Activated T-cell treated with anti-CD3 and anti-CD28 coated beads for 48 hours (primary cell): Measurements from ENCODE around the gene QRSL1.
"Not testable (repeated sequence)": the region's sequence is repeated elsewhere in the genome, so short reads cannot be mapped to it uniquely, and the experiment has no call there.

Experiments used
- DNase-seq: peaks from one replicate; pipeline ENCODE4 v3.0.0-alpha.2; 2020; ENCODE audit warnings: low read depth

The QRSL1 gene

GRCh38 chr6:106684011-106684410 lies 54.6 kb downstream of the QRSL1 start:
- no peak for DNase-seq

DNA sequence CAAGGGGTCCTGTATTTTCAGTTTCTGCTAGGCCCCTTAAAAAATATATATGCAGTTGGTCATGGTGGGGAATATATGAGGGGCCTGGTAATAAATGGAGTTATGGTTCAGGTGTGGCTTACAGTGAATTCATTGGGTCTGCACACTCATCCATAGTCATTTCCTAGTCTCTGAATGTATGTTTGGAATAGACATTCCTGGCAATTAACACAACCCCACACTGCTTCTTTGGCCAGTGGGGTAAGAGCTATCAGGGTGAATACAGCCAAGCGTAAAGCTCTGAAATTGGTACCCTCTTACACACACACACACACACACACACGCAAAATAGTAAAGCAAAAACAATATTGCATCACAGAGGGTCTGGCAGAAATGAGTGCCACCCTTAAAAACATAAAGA lies 56.5 kb downstream of the QRSL1 start:
- DNase-seq: no peak

DNA sequence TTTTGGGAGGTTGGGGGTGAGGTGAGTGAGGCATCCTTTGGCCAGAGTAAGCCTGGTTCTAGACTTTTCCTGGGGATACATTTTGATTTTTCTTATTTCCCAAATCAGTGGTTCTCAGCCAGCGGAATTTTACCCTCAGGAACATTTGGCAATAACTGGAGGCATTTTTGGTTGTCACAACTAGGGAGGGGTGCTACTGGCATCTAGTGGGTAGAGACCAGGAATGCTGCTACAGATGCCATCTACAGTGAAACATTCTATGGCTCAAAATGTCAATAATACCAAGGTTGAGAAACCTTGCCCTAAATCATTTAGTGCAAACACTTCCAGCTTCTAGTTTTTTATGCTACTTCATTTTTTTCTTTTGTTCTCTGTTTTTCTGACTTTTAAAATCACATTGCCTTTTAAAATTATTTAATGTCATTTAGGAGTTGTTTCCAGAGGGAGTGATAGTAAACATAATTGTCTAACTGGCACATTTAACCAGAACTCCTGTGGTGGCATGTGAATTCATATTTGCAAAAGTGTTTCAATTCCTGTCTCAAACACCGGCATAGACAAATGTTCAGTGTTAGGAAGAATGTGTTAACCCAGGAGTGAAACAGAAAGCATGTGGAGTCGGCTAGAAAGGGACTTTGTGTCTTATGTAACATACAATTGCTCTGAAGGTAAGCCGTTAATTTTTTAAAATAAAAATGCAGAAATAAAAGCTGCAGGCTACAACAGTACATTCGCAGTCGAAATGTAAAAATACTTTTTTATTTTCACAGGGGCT lies 59.0 kb downstream of the QRSL1 start:
- no peak for DNase-seq

GRCh38 chr6:106692112-106692818 lies 62.9 kb downstream of the QRSL1 start:
- no peak for DNase-seq

DNA sequence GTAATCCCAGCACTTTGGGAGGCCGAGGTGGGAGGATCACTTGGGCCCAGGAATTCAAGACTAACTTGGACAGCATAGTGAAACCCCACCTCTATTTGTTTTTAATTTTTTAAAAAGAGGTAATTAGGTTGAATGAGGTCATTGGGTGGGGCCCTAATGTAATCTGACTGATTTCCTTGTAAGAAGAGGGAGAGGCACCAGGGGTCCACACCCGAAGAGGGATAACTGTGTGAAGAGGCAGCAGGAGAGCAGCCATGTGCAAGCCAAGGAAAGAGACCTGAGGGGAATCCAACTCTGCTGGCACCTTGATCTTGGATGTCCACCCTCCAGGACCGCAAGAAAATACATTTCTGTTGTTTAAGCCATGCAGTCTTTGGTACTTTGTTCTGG lies 63.4 kb downstream of the QRSL1 start:
- DNase-seq: no peak

- DNase-seq: no peak
Observed at GRCh38 chr6:106693418-106693817, 64.0 kb downstream of the QRSL1 start.

GRCh38 chr6:106694343-106694742 lies 65.0 kb downstream of the QRSL1 start:
- DNase-seq: no peak

DNA sequence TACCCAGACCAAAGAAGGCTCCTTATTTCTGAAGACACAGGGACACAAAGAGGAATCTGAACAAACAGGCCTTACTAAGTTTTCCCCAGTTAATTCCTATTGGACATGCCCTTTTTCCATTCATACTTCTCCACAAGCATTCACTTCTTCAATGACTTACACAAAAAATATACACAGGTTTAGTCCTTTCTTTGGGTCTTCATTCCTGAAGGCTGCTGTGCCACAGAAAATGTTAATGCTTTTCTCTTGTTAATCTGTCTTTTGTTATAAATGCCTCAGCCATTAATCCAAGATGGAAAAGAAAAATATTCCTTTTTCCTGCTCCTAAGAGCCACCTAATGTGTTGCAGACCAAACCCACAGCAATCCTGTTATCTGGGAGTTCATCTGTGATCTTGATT lies 71.2 kb downstream of the QRSL1 start:
- DNase-seq: no peak

DNA sequence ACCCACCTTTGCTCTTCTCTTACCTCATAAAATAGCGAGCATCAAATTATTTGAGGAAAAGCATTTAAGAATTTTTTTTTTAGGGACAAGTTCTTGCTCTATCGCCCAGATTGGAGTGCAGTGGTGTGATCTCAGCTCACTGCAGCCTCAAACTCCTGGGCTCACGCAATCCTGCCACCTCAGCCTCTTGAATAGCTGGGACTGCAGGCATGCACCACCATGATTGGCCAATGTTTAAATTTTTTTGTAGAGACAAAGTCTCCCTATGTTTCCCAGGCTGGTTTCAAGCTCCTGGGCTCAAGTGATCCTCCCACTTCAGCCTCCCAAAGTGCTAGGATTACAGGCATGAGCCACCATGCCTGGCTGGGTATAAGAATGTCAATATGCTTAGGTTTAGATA lies 71.8 kb downstream of the QRSL1 start:
- not testable (repeated sequence) for DNase-seq

- no peak for DNase-seq
Observed at GRCh38 chr6:106702046-106702445, 72.7 kb downstream of the QRSL1 start.

DNA sequence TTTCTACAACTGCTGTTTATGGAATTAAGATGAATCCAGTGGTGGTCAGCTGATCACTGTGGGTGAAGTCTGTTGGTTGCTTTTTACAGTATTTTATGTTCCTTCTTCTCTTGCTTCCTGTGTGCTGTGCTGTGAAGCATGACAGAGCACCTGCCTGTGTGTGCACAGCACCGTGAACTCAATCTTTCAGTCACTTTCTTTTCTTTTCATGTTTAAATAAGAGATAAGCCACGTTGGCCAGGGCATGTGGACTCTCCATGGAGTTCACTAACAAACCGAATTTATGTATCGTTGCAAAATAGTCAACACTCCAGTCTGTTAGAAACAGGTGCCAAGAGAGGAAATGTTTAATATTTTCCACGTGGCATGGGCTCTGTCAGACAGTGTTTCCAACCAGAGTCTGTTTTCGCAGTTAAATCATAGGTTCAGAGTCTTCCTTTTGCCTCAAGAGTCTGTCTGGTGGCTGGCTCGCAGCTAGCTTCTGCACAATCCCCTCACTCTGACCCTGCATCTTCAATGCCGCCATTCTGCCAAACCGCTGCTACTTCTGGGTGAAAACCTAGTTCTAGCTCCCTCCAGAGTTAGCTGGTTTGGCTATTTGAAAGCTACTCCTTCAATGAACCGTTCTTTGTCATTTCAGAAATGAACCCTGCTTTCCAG lies 73.2 kb downstream of the QRSL1 start:
- no peak for DNase-seq

GRCh38 chr6:106704327-106704726 lies 74.9 kb downstream of the QRSL1 start:
- DNase-seq: no peak

- no peak for DNase-seq
Observed at GRCh38 chr6:106705156-106705555, 75.8 kb downstream of the QRSL1 start.

- DNase-seq: no peak
Observed at GRCh38 chr6:106710580-106710979, 81.2 kb downstream of the QRSL1 start.

GRCh38 chr6:106714281-106714680 lies 84.9 kb downstream of the QRSL1 start:
- DNase-seq: no peak

- no peak for DNase-seq
Observed at GRCh38 chr6:106715922-106716321, 86.5 kb downstream of the QRSL1 start.

DNA sequence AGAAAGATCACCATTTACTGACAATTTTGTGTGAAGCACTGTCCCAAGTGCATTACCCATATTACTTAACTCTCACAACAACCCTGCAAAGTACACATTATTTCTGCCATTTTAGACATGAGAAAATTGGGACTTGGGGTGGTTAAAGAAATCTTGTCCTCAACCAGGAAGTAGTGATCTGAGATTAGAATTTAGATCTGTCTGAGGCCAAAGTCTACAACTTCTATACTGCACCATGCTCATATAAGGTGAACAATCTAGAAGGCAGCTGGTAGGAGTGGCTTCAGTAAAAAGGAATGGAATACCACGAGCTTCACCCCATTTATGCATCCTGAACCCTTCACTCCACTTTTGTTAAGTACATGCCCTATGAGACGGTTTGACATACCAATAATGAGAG lies 87.6 kb downstream of the QRSL1 start:
- DNase-seq: no peak
